Lower leg skin (tissue), 4 donors: Measurements from ENCODE around the gene SLX9. TPM values are rescaled to one million over a fixed set of nuclear protein-coding genes. Genes with fewer than 3 reads are reported as not detected.

Experiments
- DNase-seq, 2 donors: peaks; one replicate each; pipeline ENCODE4 v3.0.0-alpha.2; 2019; ENCODE audit warnings: low spot score in 2 of 2
- H3K4me3 ChIP-seq: fragments of 200-600 bp; sonication (generic); 2 replicates; pipeline ENCODE4 v1.5.1; 2017; ENCODE audit warnings: mild to moderate bottlenecking, low read depth; ENCODE audit not compliant: poor library complexity, severe bottlenecking
- POLR2A ChIP-seq, 2 donors: fragments of 450-650 bp; IDR thresholded peaks; one replicate each; pipeline ENCODE4 v1.6.1; 2016 to 2017; ENCODE audit warnings: antibody characterized with exemption in 2 of 2, mild to moderate bottlenecking in 1 of 2, moderate library complexity in 1 of 2
- WGBS, 2 donors: methylation state at CpG; one replicate each; pipeline ENCODE4 v1.1.5; 2018; 5-methylcytosine and 5-hydroxymethylcytosine counted together
- intact Hi-C: fragments of 100-400 bp; cut with DNase I; formaldehyde crosslinking; loops from one replicate; pipeline ENCODE4 v1.15.0; 2023; ENCODE audit warnings: low total_unique reads
- total RNA-seq, 4 donors: library from RNA; depleted of rRNA; stranded (reverse); fragments of >200 nt; gene quantifications; one replicate each; pipeline ENCODE4 v1.1.0, GENCODE V29; 2016
- TF ChIP-seq, protein P1 (sequence below), 3 donors: fragments of 450-650 bp; IDR thresholded peaks; one replicate each; pipeline ENCODE4 v1.5.1; 2016; ENCODE audit warnings: antibody characterized with exemption in 3 of 3, mild to moderate bottlenecking in 3 of 3, moderate library complexity in 2 of 3

The SLX9 gene
- total RNA-seq, 4 donors from 2014 or later, result 19.0 to 36.4 (median 31.6) TPM

DNA sequence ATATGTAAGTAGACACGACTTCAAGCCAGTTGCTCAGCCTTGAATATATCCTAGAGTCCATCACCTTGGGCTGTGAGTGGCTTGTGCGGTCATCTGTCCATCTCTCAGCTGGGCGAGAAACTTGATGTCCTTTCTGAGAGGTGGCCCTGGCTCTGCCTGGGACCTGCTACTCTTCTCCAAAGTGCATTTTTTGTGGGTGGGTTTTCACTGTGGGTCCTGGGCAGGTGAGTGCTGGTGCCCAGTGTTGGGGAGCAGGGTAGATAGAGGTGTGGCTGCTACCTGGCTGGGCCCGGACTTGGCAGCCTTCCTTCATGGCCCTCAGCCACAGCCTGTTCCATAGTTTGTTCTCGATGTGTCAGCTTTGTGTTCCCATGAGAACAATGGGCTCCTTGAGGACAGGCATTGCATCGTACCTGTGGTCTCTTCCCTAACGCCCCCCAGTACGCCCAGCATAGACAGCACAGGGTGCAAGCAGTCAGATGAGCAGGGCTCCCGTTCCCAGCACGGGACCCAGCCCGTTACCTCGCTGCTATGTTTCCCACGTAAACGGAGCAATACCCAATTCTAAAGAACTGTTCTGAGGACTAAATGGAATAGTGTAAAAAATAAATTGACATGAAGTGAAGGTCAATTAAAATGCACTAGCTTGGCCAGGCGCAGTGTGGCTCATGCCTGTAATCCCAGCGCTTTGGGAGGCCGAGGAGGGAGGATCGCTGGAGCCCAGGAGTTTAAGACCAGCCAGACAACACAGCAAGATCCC lies 877 bp upstream of the SLX9 start:
- 68 to 72% methylated on average over 18 of the region's 18 CpGs for WGBS, 2 donors
- peak overlapping the region; percentile 89 for H3K4me3 ChIP-seq
- TF ChIP-seq POLR2A (IDR thresholded peaks at IDR 0.05), result no peak
- TF ChIP-seq, protein P1, sequence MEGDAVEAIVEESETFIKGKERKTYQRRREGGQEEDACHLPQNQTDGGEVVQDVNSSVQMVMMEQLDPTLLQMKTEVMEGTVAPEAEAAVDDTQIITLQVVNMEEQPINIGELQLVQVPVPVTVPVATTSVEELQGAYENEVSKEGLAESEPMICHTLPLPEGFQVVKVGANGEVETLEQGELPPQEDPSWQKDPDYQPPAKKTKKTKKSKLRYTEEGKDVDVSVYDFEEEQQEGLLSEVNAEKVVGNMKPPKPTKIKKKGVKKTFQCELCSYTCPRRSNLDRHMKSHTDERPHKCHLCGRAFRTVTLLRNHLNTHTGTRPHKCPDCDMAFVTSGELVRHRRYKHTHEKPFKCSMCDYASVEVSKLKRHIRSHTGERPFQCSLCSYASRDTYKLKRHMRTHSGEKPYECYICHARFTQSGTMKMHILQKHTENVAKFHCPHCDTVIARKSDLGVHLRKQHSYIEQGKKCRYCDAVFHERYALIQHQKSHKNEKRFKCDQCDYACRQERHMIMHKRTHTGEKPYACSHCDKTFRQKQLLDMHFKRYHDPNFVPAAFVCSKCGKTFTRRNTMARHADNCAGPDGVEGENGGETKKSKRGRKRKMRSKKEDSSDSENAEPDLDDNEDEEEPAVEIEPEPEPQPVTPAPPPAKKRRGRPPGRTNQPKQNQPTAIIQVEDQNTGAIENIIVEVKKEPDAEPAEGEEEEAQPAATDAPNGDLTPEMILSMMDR (IDR thresholded peaks at IDR 0.05), result no peak
- intact Hi-C loops, result loop anchor here (10.0 kb wide), 1 partner anchor 134 kb away; the partner anchor contains the start of gene UBE2G2
- no peak for DNase-seq

- H3K4me3 ChIP-seq, result peak overlapping the region; percentile 89
- no peak for DNase-seq
- TF ChIP-seq POLR2A (IDR thresholded peaks at IDR 0.05), result no peak
- TF ChIP-seq, protein P1 (IDR thresholded peaks at IDR 0.05), result no peak
- intact Hi-C loops, result no loop called here
- WGBS, 2 donors, result 1% methylated on average over 17 to 18 of the region's 53 CpGs
Measured at GRCh38 chr21:44940116-44940631, 345 bp downstream of the SLX9 start.

GRCh38 chr21:44941567-44941966 lies 1.7 kb downstream of the SLX9 start:
- WGBS, 2 donors, result 60 to 69% methylated on average over 8 of the region's 8 CpGs
- intact Hi-C loops, result no loop called here
- H3K4me3 ChIP-seq, result no peak overlapping the region
- no peak for DNase-seq
- TF ChIP-seq, protein P1 (IDR thresholded peaks at IDR 0.05), result no peak
- TF ChIP-seq POLR2A (IDR thresholded peaks at IDR 0.05), result no peak

- intact Hi-C loops, result no loop called here
- no peak for DNase-seq
- no peak overlapping the region for H3K4me3 ChIP-seq
- TF ChIP-seq, protein P1 (IDR thresholded peaks at IDR 0.05), result no peak
- TF ChIP-seq POLR2A (IDR thresholded peaks at IDR 0.05), result no peak
- WGBS, 2 donors, result 76 to 80% methylated on average over 2 of the region's 2 CpGs
Measured at GRCh38 chr21:44942566-44942965, 2.7 kb downstream of the SLX9 start.

DNA sequence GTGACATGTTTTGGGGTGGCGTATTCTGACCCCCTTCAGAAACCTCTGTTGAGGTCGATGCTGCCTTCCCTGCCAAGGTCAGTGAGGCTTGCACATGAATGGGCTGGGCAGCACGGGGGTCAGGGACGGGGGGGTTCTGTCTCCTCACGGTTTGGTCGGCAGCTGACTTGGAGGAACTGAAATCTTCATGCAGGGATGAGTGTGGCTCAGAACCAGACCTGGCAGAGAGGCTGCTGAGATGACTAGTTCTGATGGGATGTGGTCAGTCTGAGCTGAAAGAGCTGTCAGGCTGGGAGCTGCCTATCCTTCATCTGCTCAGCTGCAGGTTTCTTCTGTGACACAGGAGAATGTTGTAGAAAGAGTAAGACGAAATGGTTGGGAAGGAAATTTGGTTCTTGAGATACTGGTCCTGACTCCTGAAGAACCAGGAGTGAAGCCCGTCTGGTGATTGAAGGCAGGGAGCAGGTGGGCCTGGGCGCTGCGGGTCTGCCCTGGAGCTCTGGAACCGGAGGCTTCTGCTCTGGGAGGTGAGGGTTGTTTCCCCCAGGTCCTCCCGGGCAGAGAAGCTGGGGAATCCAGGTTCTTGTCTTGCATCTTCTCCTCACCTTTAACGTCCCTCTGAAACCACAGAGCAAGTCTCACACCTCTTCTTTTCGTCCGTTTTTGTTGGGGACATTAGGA lies 3.3 kb downstream of the SLX9 start:
- TF ChIP-seq, protein P1 (IDR thresholded peaks at IDR 0.05), result no peak
- TF ChIP-seq POLR2A (IDR thresholded peaks at IDR 0.05), result no peak
- no peak overlapping the region for H3K4me3 ChIP-seq
- no peak for DNase-seq
- 85 to 89% methylated on average over 15 of the region's 15 CpGs for WGBS, 2 donors
- intact Hi-C loops, result no loop called here
